CD4-positive, alpha-beta memory T cell (primary cell): ENCODE data around the gene ZGPAT. TPM values are rescaled to one million over a fixed set of nuclear protein-coding genes. Genes with fewer than 3 reads are reported as not detected.

Experiments
- CTCF ChIA-PET: fragments of 350-600 bp; sonication (Branson Sonifier 250); formaldehyde crosslinking; loops from one replicate; lab custom pipeline; 2021; ENCODE audit warnings: inconsistent platforms; ENCODE audit not compliant: partially characterized antibody; lab: Charles Lee
- POLR2A ChIA-PET: fragments of 350-600 bp; sonication (Branson Sonifier 250); formaldehyde crosslinking; loops from one replicate; lab custom pipeline; 2021; ENCODE audit not compliant: partially characterized antibody; lab: Charles Lee
- DNase-seq, 5 donors: peaks; one replicate each; pipeline versions ENCODE4 v3.0.0 to v3.0.0-alpha.2; 2020 to 2022; ENCODE audit warnings: mixed read lengths in 1 of 5
- H3K27ac ChIP-seq: one replicate; pipeline ENCODE4 v1.7.0; 2013; ENCODE audit warnings: low read depth, low read length
- H3K27me3 ChIP-seq: 2 replicates; pipeline ENCODE4 v1.7.0; 2013; ENCODE audit warnings: mild to moderate bottlenecking, low read length, moderate library complexity; ENCODE audit not compliant: insufficient read depth
- H3K36me3 ChIP-seq: 2 replicates; pipeline ENCODE4 v1.7.0; 2013; ENCODE audit warnings: mild to moderate bottlenecking, low read length, moderate library complexity; ENCODE audit not compliant: insufficient read depth
- H3K4me1 ChIP-seq: 2 replicates; pipeline ENCODE4 v1.7.0; 2013; ENCODE audit warnings: mild to moderate bottlenecking, low read length, moderate library complexity; ENCODE audit not compliant: insufficient read depth
- H3K4me3 ChIP-seq, 2 donors: one replicate each; pipeline ENCODE4 v1.7.0; 2013; ENCODE audit warnings: low read length in 2 of 2, mild to moderate bottlenecking in 1 of 2
- H3K9me3 ChIP-seq, 2 donors: one replicate each; pipeline ENCODE4 v1.7.0; 2013; ENCODE audit warnings: low read length in 2 of 2, control low read depth in 1 of 2; ENCODE audit not compliant: control insufficient read depth in 1 of 2
- H3K27ac Mint-ChIP-seq, 7 donors: one replicate each; pipeline ENCODE4 v1.8.0; 2020 to 2021; ENCODE audit warnings: mixed read lengths in 7 of 7, mild to moderate bottlenecking in 6 of 7, inconsistent platforms in 3 of 7, moderate library complexity in 3 of 7
- H3K27me3 Mint-ChIP-seq, 2 donors: one replicate each; pipeline ENCODE4 v1.8.0; 2020 to 2021; ENCODE audit warnings: mixed read lengths in 2 of 2
- H3K36me3 Mint-ChIP-seq, 2 donors: one replicate each; pipeline ENCODE4 v1.8.0; 2020 to 2021; ENCODE audit warnings: mixed read lengths in 2 of 2, inconsistent platforms in 1 of 2, mild to moderate bottlenecking in 1 of 2
- H3K4me1 Mint-ChIP-seq, 4 donors: one replicate each; pipeline ENCODE4 v1.8.0; 2020 to 2021; ENCODE audit warnings: mixed read lengths in 4 of 4, mild to moderate bottlenecking in 1 of 4
- H3K4me3 Mint-ChIP-seq, 8 donors: one replicate each; pipeline ENCODE4 v1.8.0; 2020 to 2021; ENCODE audit warnings: mixed read lengths in 8 of 8, mild to moderate bottlenecking in 7 of 8, moderate library complexity in 6 of 8, inconsistent platforms in 3 of 8
- H3K9me3 Mint-ChIP-seq, 8 donors: one replicate each; pipeline ENCODE4 v1.8.0; 2020 to 2021; ENCODE audit warnings: mixed read lengths in 8 of 8, mild to moderate bottlenecking in 5 of 8, inconsistent platforms in 3 of 8, moderate library complexity in 1 of 8
- intact Hi-C: fragments of 100-400 bp; cut with micrococcal nuclease; formaldehyde crosslinking; loops from one replicate; pipeline ENCODE4 v1.15.1; 2023
- polyA plus RNA-seq, 2 donors: library from polyadenylated mRNA; unstranded; fragments of 300-500 nt; fragmentation: Illumina TruSeq; gene quantifications; one replicate each; pipeline ENCODE4 v1.2.3, GENCODE V29; 2021
- total RNA-seq, 2 experiments: library from RNA; stranded (reverse); gene quantifications; one replicate each; pipeline ENCODE4 v1.2.3, GENCODE V29; 2021

Gene ZGPAT
- total and polyA plus RNA-seq, 4 experiments from 2014 or later: 34.6 to 69.5 (median 53.5) TPM

DNA sequence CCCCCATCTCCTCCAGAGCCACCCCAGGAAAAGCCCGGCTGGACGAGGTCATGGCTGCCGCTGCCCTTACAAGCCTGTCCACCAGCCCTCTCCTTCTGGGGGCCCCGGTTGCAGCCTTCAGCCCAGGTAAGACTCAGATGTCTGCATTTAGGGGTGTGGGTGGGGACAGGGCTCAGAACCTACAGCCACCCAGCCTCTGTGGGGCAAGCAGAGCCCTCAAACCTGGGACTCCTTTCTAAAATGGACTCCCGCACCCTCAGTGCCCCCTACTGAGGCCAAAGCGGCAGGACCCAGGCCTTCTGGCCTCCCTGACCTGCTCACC is 33.5 kb downstream of the ZGPAT start:
- ChIA-PET POLR2A (interaction anchor here (1.0 to 3.8 kb wide), 17 partner anchors 7 to 220 kb away, joined by 3 to 53 read pairs (median 4); partner anchors contain the start of genes ARFRP1, GMEB2, HELZ2 and PPDPF), CTCF (interaction anchor here (1.5 to 1.6 kb wide), 2 partner anchors 34 to 99 kb away, joined by 5 read pairs; partner anchors contain the start of genes ARFRP1 and ZGPAT)
- Mint-ChIP-seq H3K9me3 (peaks cover 0 to 3% (median 0%) of the 10 kb centered on the region in 8 donors), H3K27ac (peak overlapping the region in 2 of 7 donors; percentile 35 to 42), H3K4me1 (peaks cover 1 to 5% (median 3%) of the 10 kb centered on the region in 4 donors), H3K36me3 (peaks cover 8 to 15% of the 10 kb centered on the region in 2 donors), H3K27me3 (no peaks in the 10 kb centered on the region), H3K4me3 (peak overlapping the region in 7 of 8 donors; percentile 27 to 71 (median 49))
- DNase-seq: no peak
- H3K27me3 ChIP-seq: no peaks in the 10 kb centered on the region
- H3K27ac ChIP-seq: peak overlapping the region; percentile 54
- peaks cover 5% of the 10 kb centered on the region for H3K36me3 ChIP-seq
- H3K4me3 ChIP-seq: peak overlapping the region in 1 of 2 donors; percentile 60
- intact Hi-C loops: no loop called here
- peaks cover 23% of the 10 kb centered on the region for H3K4me1 ChIP-seq
- no peaks in the 10 kb centered on the region for H3K9me3 ChIP-seq

DNA sequence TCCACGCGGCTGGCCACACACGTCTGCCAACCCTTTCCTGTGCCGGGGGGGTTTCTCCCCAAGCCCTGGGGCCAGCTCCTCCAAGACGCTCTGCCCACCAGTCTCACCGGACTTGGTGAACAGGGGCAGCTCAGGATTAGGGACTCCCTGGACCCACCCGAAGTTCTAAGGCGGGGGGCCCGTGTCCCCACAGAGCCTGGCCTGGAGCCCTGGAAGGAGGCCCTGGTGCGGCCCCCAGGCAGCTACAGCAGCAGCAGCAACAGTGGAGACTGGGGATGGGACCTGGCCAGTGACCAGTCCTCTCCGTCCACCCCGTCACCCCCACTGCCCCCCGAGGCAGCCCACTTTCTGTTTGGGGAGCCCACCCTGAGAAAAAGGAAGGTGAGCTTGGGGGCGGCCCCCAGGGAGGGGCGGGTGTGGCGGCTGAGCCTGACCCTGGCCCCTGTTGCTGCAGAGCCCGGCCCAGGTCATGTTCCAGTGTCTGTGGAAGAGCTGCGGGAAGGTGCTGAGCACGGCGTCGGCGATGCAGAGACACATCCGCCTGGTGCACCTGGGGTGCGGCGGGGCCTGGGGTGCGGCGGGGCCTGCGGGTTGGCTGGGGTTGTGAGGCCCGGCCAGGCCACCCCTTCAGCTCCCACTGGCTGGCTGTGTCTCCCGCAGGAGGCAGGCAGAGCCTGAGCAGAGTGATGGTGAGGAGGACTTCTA is 34.0 kb downstream of the ZGPAT start:
- H3K4me3 Mint-ChIP-seq: peak overlapping the region in 5 of 8 donors; percentile 27 to 71 (median 52)
- H3K9me3 Mint-ChIP-seq: no peaks in the 10 kb centered on the region
- Histone ChIP-seq H3K27me3 (no peaks in the 10 kb centered on the region), H3K36me3 (peaks cover 5% of the 10 kb centered on the region), H3K9me3 (no peaks in the 10 kb centered on the region), H3K4me3 (no peak overlapping the region), H3K4me1 (peaks cover 23% of the 10 kb centered on the region), H3K27ac (no peak overlapping the region)
- no peaks in the 10 kb centered on the region for H3K27me3 Mint-ChIP-seq
- no peak for DNase-seq
- H3K36me3 Mint-ChIP-seq: peaks cover 8 to 10% of the 10 kb centered on the region in 2 donors
- CTCF ChIA-PET: interaction anchor here (1.5 to 1.6 kb wide), 2 partner anchors 34 to 100 kb away, joined by 5 read pairs; partner anchors contain the start of genes ARFRP1 and ZGPAT
- peaks cover 0 to 2% (median 0%) of the 10 kb centered on the region in 4 donors for H3K4me1 Mint-ChIP-seq
- intact Hi-C loops: no loop called here
- POLR2A ChIA-PET: interaction anchor here (1.0 to 3.8 kb wide), 14 partner anchors 9 to 221 kb away, joined by 3 to 53 read pairs (median 4); partner anchors contain the start of genes ARFRP1, GMEB2, HELZ2 and PPDPF
- H3K27ac Mint-ChIP-seq: peak overlapping the region in 2 of 7 donors; percentile 35 to 42

DNA sequence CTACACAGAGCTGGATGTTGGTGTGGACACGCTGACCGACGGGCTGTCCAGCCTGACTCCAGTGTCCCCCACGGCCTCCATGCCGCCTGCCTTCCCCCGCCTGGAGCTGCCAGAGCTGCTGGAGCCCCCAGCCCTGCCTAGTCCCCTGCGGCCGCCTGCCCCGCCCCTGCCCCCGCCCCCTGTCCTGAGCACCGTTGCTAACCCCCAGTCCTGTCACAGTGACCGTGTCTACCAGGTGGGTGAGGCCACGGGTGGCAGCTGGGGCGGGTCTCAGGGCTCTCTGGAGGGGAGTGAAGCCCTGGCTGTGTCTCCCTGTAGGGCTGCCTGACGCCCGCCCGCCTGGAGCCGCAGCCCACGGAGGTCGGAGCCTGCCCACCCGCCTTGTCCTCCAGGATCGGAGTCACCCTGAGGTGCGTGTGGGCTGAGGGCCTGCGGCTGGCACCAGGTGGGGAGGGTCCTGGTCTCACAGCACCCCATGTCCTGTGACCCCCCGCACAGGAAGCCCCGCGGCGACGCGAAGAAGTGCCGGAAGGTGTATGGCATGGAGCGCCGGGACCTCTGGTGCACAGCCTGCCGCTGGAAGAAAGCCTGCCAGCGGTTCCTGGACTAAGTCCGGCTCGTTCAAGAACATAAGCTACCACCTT is 34.7 kb downstream of the ZGPAT start:
- peaks cover 23% of the 10 kb centered on the region for H3K4me1 ChIP-seq
- H3K27me3 ChIP-seq: no peaks in the 10 kb centered on the region
- Mint-ChIP-seq H3K27ac (no peak overlapping the region), H3K36me3 (peaks cover 6 to 8% of the 10 kb centered on the region in 2 donors), H3K27me3 (no peaks in the 10 kb centered on the region), H3K4me1 (peaks cover 0 to 2% (median 0%) of the 10 kb centered on the region in 4 donors), H3K9me3 (no peaks in the 10 kb centered on the region), H3K4me3 (no peak overlapping the region)
- no peak for DNase-seq
- peaks cover 5% of the 10 kb centered on the region for H3K36me3 ChIP-seq
- no peak overlapping the region for H3K27ac ChIP-seq
- H3K9me3 ChIP-seq: no peaks in the 10 kb centered on the region
- POLR2A ChIA-PET: interaction anchor here (0.9 to 3.8 kb wide), 7 partner anchors 8 to 225 kb away, joined by 3 to 53 read pairs (median 6); partner anchors contain the start of genes ARFRP1, PPDPF and ZGPAT
- no peak overlapping the region for H3K4me3 ChIP-seq
- intact Hi-C loops: no loop called here
- CTCF ChIA-PET: interaction anchor here (0.7 kb wide), 1 partner anchor 14 kb away, joined by 3 read pairs; no protein-coding TSS in a partner anchor

DNA sequence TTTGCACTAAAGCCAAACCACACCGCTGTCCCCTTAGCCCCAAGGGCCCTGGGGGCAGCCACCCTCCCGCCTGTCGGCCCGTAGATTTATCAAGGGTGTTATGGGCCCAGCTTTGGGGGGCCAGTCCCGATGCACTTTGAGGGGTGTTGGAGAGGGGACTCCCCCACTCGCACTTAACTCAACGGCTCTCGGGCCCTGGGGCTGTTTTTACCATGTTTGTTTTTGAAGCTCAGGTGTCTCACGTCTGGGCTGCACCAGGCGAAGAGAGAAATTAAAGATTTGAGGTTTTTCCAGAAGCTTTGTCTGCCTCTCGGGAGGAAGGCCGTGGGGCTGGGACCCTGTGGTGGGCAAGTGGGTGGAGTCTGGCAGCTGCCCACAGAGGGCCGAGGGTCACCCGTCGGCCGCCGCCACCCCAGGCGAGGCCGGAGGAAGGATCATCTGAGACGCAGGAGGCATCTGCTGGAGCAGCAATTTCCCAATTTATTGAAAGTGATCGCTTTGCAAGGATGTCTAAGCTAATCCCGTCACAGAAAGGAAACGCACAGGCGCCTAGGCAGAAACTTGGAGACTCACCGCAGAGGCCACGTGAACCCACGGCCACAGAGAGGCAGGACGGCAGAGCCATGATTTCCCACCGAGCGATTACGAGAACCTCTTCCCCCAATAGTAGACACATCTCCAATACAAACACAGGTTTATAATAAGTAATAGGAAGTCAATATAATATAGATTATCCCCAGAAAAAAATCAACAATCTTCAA is 35.6 kb downstream of the ZGPAT start:
- H3K4me1 Mint-ChIP-seq: peaks cover 0 to 2% (median 0%) of the 10 kb centered on the region in 4 donors
- ChIA-PET POLR2A (interaction anchor here (0.9 to 3.8 kb wide), 4 partner anchors 7 to 224 kb away, joined by 3 to 53 read pairs (median 5); partner anchors contain the start of genes ARFRP1 and ZGPAT), CTCF (interaction anchor here (0.7 to 1.1 kb wide), 2 partner anchors 13 to 43 kb away, joined by 3 read pairs; no protein-coding TSS in a partner anchor)
- peak overlapping the region in 3 of 8 donors; percentile 4 to 26 (median 13) for H3K4me3 Mint-ChIP-seq
- Histone ChIP-seq H3K9me3 (no peaks in the 10 kb centered on the region), H3K4me3 (no peak overlapping the region), H3K27ac (no peak overlapping the region), H3K36me3 (peaks cover 5% of the 10 kb centered on the region), H3K27me3 (no peaks in the 10 kb centered on the region), H3K4me1 (peaks cover 18% of the 10 kb centered on the region)
- no peaks in the 10 kb centered on the region for H3K9me3 Mint-ChIP-seq
- H3K36me3 Mint-ChIP-seq: peaks cover 6 to 8% of the 10 kb centered on the region in 2 donors
- H3K27me3 Mint-ChIP-seq: no peaks in the 10 kb centered on the region
- DNase-seq: no peak
- H3K27ac Mint-ChIP-seq: peak overlapping the region in 3 of 7 donors; percentile 42 to 66 (median 59)
- intact Hi-C loops: no loop called here

DNA sequence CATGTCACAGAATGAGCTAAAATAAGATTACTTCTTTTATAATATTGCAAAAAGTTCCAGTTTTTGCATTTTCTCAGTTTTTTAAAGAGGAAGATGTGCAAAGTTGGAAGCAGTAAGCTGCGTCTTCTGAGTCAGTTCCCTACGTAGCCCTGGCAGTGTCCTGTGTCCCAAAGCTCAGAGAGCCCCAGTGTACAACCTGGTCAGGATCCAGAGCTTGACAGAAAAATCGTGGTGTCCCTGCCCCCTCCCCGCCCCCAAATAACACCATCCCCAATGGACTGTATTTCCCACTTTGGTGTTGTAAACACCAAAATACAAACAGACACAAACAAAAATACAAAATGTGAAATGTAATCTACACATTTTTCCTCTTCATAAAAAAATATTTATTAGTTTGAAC is 36.3 kb downstream of the ZGPAT start:
- no peak overlapping the region for H3K27ac ChIP-seq
- no peaks in the 10 kb centered on the region for H3K27me3 ChIP-seq
- no peak overlapping the region for H3K4me3 ChIP-seq
- intact Hi-C loops: no loop called here
- H3K27me3 Mint-ChIP-seq: no peaks in the 10 kb centered on the region
- H3K9me3 Mint-ChIP-seq: no peaks in the 10 kb centered on the region
- no peak overlapping the region for H3K4me3 Mint-ChIP-seq
- no peaks in the 10 kb centered on the region for H3K9me3 ChIP-seq
- CTCF ChIA-PET: interaction anchor here (1.1 kb wide), 1 partner anchor 42 kb away, joined by 3 read pairs; no protein-coding TSS in a partner anchor
- H3K4me1 ChIP-seq: peaks cover 13% of the 10 kb centered on the region
- POLR2A ChIA-PET: interaction anchor here (0.9 to 1.3 kb wide), 2 partner anchors 37 to 101 kb away, joined by 3 to 7 read pairs; partner anchors contain the start of genes ARFRP1 and ZGPAT
- peak overlapping the region in 2 of 7 donors; percentile 59 to 80 for H3K27ac Mint-ChIP-seq
- no peak for DNase-seq
- peaks cover 0 to 5% (median 4%) of the 10 kb centered on the region in 4 donors for H3K4me1 Mint-ChIP-seq
- peaks cover 5% of the 10 kb centered on the region for H3K36me3 ChIP-seq
- H3K36me3 Mint-ChIP-seq: peaks cover 6 to 8% of the 10 kb centered on the region in 2 donors

DNA sequence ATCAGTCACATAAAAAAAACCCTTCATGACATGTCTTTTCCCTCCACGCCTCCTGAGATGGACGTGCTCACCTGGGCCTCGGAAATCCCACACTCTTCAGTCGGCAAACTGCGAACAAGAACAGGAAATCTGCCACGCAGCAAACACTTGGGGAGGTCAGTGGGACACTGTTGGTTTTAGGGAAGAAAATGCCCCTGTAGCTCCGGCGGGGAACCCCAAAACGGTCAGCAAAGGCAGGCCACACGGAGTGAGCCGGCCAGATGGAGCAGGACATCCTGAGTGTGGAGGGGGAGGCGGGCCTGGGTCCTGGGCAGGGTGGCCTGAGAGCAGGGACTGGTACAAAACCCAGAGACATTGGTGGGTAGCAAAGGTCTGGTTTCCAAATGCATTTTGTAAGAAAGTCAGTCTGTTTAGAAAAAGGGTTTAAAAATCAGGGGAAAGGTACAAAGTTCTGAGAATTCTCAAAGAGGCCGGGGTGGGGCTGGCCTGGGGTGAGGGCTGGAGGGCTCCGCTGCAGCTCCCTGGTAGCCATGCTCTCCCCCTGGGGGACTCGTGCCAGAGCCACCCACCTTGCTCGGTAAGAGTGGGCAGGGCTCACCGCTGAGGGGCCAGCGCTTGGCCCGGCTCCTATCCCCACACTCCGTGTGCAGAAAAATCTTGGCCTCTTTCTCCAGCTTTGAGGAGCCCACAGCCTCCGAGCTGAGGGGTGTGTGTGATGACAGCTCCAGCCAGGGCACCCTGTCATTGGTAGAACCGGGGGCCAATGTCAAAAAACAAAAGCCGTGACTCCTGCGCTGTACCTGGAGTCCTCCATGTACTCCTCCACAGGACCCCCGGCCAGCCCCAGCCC is 37.0 kb downstream of the ZGPAT start:
- no peak overlapping the region for H3K4me3 ChIP-seq
- no peak overlapping the region for H3K4me3 Mint-ChIP-seq
- ChIA-PET POLR2A (interaction anchor here (0.7 to 1.7 kb wide), 3 partner anchors 8 to 224 kb away, joined by 3 to 12 read pairs (median 7); partner anchors contain the start of genes ARFRP1, LIME1, PPDPF and ZGPAT), CTCF (interaction anchor here (1.1 kb wide), 1 partner anchor 42 kb away, joined by 3 read pairs; no protein-coding TSS in a partner anchor)
- H3K36me3 ChIP-seq: peaks cover 5% of the 10 kb centered on the region
- intact Hi-C loops: no loop called here
- H3K27ac ChIP-seq: no peak overlapping the region
- H3K27me3 Mint-ChIP-seq: no peaks in the 10 kb centered on the region
- DNase-seq: no peak
- H3K36me3 Mint-ChIP-seq: peaks cover 6 to 8% of the 10 kb centered on the region in 2 donors
- H3K27me3 ChIP-seq: no peaks in the 10 kb centered on the region
- H3K9me3 ChIP-seq: no peaks in the 10 kb centered on the region
- no peaks in the 10 kb centered on the region for H3K9me3 Mint-ChIP-seq
- peaks cover 3 to 10% (median 6%) of the 10 kb centered on the region in 4 donors for H3K4me1 Mint-ChIP-seq
- peak overlapping the region in 1 of 7 donors; percentile 80 for H3K27ac Mint-ChIP-seq
- peaks cover 17% of the 10 kb centered on the region for H3K4me1 ChIP-seq
